HEK293 (cell line): ENCODE results near the gene NRIP1.

ENCODE experiments used
- KLF16 ChIP-seq: fragments of 450-650 bp; formaldehyde crosslinking; IDR thresholded peaks from 2 replicates; pipeline ENCODE4 v1.5.1; 2017; ENCODE audit warnings: missing biosample characterization, missing genetic modification characterization
- SETDB1 ChIP-seq: IDR thresholded peaks from one replicate; pipeline ENCODE4 v1.6.1; 2017; ENCODE audit warnings: mild to moderate bottlenecking, low read length, moderate library complexity, mixed read lengths; ENCODE audit not compliant: insufficient read length
- ZNF626 ChIP-seq: fragments of 450-650 bp; sonication (Bioruptor Pico); formaldehyde crosslinking; IDR thresholded peaks from 2 replicates; pipeline ENCODE4 v1.5.1; 2018; ENCODE audit warnings: missing biosample characterization, missing genetic modification characterization, inconsistent platforms
- TF ChIP-seq, protein P1 (sequence below): fragments of 450-650 bp; formaldehyde crosslinking; IDR thresholded peaks from 2 replicates; pipeline ENCODE4 v1.5.1; 2016; ENCODE audit warnings: missing biosample characterization, missing genetic modification characterization, borderline replicate concordance
- TF ChIP-seq, protein P2 (sequence below): fragments of 450-650 bp; formaldehyde crosslinking; IDR thresholded peaks from 2 replicates; pipeline ENCODE4 v1.5.1; 2016; ENCODE audit warnings: missing biosample characterization, missing genetic modification characterization
- TF ChIP-seq, protein P3 (sequence below): fragments of 450-650 bp; formaldehyde crosslinking; IDR thresholded peaks from 2 replicates; pipeline ENCODE4 v1.5.1; 2016; ENCODE audit warnings: missing biosample characterization, missing genetic modification characterization

DNA sequence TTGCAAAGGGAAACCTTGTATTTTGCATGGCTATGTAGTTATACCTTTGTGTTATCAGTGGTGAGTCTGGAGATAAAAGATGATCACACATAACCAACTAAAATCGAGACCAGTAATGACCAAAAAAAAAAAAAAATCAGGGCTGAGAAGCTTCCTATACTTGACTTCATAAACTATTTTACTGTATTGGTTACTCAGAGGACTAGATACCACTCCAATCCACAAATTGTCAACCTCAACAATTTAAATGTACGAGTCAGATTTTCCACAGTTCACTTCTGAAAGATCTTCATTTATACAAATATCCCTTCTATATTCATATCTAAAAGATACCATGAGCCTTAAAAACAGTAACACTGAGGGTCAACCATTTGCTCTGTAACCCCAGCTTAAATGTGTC, 71.7 kb downstream of the NRIP1 start:
- TF ChIP-seq, protein P1, sequence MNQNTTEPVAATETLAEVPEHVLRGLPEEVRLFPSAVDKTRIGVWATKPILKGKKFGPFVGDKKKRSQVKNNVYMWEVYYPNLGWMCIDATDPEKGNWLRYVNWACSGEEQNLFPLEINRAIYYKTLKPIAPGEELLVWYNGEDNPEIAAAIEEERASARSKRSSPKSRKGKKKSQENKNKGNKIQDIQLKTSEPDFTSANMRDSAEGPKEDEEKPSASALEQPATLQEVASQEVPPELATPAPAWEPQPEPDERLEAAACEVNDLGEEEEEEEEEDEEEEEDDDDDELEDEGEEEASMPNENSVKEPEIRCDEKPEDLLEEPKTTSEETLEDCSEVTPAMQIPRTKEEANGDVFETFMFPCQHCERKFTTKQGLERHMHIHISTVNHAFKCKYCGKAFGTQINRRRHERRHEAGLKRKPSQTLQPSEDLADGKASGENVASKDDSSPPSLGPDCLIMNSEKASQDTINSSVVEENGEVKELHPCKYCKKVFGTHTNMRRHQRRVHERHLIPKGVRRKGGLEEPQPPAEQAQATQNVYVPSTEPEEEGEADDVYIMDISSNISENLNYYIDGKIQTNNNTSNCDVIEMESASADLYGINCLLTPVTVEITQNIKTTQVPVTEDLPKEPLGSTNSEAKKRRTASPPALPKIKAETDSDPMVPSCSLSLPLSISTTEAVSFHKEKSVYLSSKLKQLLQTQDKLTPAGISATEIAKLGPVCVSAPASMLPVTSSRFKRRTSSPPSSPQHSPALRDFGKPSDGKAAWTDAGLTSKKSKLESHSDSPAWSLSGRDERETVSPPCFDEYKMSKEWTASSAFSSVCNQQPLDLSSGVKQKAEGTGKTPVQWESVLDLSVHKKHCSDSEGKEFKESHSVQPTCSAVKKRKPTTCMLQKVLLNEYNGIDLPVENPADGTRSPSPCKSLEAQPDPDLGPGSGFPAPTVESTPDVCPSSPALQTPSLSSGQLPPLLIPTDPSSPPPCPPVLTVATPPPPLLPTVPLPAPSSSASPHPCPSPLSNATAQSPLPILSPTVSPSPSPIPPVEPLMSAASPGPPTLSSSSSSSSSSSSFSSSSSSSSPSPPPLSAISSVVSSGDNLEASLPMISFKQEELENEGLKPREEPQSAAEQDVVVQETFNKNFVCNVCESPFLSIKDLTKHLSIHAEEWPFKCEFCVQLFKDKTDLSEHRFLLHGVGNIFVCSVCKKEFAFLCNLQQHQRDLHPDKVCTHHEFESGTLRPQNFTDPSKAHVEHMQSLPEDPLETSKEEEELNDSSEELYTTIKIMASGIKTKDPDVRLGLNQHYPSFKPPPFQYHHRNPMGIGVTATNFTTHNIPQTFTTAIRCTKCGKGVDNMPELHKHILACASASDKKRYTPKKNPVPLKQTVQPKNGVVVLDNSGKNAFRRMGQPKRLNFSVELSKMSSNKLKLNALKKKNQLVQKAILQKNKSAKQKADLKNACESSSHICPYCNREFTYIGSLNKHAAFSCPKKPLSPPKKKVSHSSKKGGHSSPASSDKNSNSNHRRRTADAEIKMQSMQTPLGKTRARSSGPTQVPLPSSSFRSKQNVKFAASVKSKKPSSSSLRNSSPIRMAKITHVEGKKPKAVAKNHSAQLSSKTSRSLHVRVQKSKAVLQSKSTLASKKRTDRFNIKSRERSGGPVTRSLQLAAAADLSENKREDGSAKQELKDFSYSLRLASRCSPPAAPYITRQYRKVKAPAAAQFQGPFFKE (tag by site-specific recombination): no peak
- TF ChIP-seq KLF16 (tag by site-specific recombination) (no peak), ZNF626 (no peak), SETDB1 (no peak)
- TF ChIP-seq, protein P2, sequence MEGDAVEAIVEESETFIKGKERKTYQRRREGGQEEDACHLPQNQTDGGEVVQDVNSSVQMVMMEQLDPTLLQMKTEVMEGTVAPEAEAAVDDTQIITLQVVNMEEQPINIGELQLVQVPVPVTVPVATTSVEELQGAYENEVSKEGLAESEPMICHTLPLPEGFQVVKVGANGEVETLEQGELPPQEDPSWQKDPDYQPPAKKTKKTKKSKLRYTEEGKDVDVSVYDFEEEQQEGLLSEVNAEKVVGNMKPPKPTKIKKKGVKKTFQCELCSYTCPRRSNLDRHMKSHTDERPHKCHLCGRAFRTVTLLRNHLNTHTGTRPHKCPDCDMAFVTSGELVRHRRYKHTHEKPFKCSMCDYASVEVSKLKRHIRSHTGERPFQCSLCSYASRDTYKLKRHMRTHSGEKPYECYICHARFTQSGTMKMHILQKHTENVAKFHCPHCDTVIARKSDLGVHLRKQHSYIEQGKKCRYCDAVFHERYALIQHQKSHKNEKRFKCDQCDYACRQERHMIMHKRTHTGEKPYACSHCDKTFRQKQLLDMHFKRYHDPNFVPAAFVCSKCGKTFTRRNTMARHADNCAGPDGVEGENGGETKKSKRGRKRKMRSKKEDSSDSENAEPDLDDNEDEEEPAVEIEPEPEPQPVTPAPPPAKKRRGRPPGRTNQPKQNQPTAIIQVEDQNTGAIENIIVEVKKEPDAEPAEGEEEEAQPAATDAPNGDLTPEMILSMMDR: no peak
- TF ChIP-seq, protein P3, sequence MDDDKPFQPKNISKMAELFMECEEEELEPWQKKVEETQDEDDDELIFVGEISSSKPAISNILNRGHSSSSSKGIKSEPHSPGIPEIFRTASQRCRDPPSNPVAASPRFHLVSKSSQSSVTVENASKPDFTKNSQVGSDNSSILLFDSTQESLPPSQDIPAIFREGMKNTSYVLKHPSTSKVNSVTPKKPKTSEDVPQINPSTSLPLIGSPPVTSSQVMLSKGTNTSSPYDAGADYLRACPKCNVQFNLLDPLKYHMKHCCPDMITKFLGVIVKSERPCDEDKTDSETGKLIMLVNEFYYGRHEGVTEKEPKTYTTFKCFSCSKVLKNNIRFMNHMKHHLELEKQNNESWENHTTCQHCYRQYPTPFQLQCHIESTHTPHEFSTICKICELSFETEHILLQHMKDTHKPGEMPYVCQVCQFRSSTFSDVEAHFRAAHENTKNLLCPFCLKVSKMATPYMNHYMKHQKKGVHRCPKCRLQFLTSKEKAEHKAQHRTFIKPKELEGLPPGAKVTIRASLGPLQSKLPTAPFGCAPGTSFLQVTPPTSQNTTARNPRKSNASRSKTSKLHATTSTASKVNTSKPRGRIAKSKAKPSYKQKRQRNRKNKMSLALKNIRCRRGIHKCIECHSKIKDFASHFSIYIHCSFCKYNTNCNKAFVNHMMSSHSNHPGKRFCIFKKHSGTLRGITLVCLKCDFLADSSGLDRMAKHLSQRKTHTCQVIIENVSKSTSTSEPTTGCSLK (tag by site-specific recombination): no peak
